ENCODE measurements around the gene LPAR1. TPM values are rescaled to one million over a fixed set of nuclear protein-coding genes. Genes with fewer than 3 reads are reported as not detected.

Gene LPAR1
- total RNA-seq, 2 donors from 2014 or later, result 5.0 to 5.9 TPM

DNA sequence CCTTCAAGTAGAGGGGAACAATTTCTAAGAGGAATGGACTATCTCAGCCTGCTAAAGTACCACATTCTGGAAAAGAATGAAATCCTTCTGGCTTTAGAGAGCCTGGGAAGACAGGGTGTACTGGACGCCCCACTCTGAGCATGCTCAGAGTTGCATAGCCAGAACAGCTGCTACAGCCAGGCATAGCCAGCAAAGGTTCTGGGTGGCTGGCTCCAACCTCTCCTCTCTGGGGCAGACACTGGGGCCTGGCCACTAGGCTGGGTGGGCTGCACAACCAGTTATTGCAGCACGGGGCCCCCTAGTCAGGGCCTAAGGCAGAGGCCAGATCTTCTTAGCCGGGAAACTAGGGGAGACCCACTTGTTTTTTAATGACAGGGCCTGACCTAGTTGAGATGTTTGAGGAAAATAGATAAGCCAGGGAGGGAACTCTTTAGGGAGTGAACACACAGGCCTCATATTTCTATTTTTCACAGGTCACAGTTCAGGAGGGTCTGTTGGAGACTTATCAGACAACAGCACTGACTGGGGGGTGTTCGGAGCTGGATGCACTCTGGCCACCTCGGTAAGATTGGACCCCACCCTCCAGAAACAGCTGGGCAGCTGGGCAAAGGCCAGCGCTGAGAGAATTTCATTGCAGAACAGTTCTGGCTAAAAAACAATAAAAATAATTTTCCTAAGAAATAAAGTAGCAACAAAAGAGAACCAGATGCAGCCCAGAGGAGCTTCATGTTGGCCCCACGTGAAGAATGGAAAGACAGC, 142.9 kb downstream of the LPAR1 start:
- peaks cover 11% of the 10 kb centered on the region for H3K9me3 Mint-ChIP-seq
- WGBS, 2 experiments (ENCODE audit: insufficient coverage in 1 of 2, insufficient read length in 1 of 2), result 86 to 92% methylated on average over 5 to 7 of the region's 7 CpGs
- H3K9me3 ChIP-seq (ENCODE audit: control insufficient read depth, low read length), result no peaks in the 10 kb centered on the region
- H3K4me1 Mint-ChIP-seq, result no peaks in the 10 kb centered on the region
- no peak overlapping the region for H3K4me3 Mint-ChIP-seq
- H3K27me3 Mint-ChIP-seq (ENCODE audit: insufficient read depth), result no peaks in the 10 kb centered on the region
- H3K4me1 ChIP-seq (ENCODE audit: control insufficient read depth, insufficient read depth, low read length), result no peaks in the 10 kb centered on the region
- no peak for DNase-seq
- no peak overlapping the region for H3K9ac ChIP-seq (ENCODE audit: extremely low read depth, low read length, poor library complexity, severe bottlenecking)
- H3K27me3 ChIP-seq (ENCODE audit: control insufficient read depth, insufficient read depth, low read length, poor library complexity, severe bottlenecking), result no peaks in the 10 kb centered on the region
- no peaks in the 10 kb centered on the region for H3K36me3 ChIP-seq (ENCODE audit: control insufficient read depth, insufficient read depth, low read length)
- H3K4me3 ChIP-seq (ENCODE audit: low read length), result no peak overlapping the region
- peaks cover 8% of the 10 kb centered on the region for H3K36me3 Mint-ChIP-seq (ENCODE audit: low read depth)
- TF ChIP-seq, protein P1, sequence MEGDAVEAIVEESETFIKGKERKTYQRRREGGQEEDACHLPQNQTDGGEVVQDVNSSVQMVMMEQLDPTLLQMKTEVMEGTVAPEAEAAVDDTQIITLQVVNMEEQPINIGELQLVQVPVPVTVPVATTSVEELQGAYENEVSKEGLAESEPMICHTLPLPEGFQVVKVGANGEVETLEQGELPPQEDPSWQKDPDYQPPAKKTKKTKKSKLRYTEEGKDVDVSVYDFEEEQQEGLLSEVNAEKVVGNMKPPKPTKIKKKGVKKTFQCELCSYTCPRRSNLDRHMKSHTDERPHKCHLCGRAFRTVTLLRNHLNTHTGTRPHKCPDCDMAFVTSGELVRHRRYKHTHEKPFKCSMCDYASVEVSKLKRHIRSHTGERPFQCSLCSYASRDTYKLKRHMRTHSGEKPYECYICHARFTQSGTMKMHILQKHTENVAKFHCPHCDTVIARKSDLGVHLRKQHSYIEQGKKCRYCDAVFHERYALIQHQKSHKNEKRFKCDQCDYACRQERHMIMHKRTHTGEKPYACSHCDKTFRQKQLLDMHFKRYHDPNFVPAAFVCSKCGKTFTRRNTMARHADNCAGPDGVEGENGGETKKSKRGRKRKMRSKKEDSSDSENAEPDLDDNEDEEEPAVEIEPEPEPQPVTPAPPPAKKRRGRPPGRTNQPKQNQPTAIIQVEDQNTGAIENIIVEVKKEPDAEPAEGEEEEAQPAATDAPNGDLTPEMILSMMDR (conservative IDR thresholded peaks at IDR 0.05), result no peak
- H3K27ac Mint-ChIP-seq, result no peak overlapping the region
- no peak overlapping the region for H3K27ac ChIP-seq (ENCODE audit: low read depth, low read length)

- peaks cover 8% of the 10 kb centered on the region for H3K36me3 Mint-ChIP-seq (ENCODE audit: low read depth)
- WGBS, 2 experiments (ENCODE audit: insufficient coverage in 1 of 2, insufficient read length in 1 of 2), result 80 to 92% methylated on average over 4 to 5 of the region's 5 CpGs
- no peaks in the 10 kb centered on the region for H3K27me3 Mint-ChIP-seq (ENCODE audit: insufficient read depth)
- TF ChIP-seq, protein P1 (conservative IDR thresholded peaks at IDR 0.05), result no peak
- H3K27me3 ChIP-seq (ENCODE audit: control insufficient read depth, insufficient read depth, low read length, poor library complexity, severe bottlenecking), result no peaks in the 10 kb centered on the region
- H3K9me3 Mint-ChIP-seq, result peaks cover 11% of the 10 kb centered on the region
- no peak overlapping the region for H3K27ac ChIP-seq (ENCODE audit: low read depth, low read length)
- DNase-seq, result no peak
- H3K4me3 Mint-ChIP-seq, result no peak overlapping the region
- no peaks in the 10 kb centered on the region for H3K36me3 ChIP-seq (ENCODE audit: control insufficient read depth, insufficient read depth, low read length)
- H3K4me3 ChIP-seq (ENCODE audit: low read length), result no peak overlapping the region
- H3K4me1 Mint-ChIP-seq, result no peaks in the 10 kb centered on the region
- H3K4me1 ChIP-seq (ENCODE audit: control insufficient read depth, insufficient read depth, low read length), result no peaks in the 10 kb centered on the region
- no peaks in the 10 kb centered on the region for H3K9me3 ChIP-seq (ENCODE audit: control insufficient read depth, low read length)
- no peak overlapping the region for H3K27ac Mint-ChIP-seq
- no peak overlapping the region for H3K9ac ChIP-seq (ENCODE audit: extremely low read depth, low read length, poor library complexity, severe bottlenecking)
These were observed 143.5 kb downstream of the LPAR1 start for GRCh38 chr9:110894731-110895130.

DNA sequence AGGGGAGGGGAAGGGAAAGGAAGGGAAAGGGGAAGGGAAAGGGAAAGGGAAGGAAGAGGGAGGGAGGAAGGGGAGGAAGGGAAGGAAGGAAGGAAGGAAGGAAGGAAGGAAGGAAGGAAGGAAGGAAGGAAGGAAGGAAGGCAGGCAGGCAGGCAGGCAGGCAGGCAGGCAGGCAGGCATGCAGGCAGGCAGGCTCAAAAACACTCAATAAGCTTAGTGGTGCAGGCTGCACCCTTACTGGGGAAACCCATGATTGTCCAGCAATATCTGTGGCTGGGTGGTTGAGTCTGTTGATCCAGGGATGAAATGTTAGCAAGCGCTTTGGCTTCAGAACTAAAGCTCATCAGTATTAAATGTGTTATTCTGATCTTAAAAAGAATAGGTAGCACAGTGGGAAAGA, 145.6 kb downstream of the LPAR1 start:
- TF ChIP-seq, protein P1 (conservative IDR thresholded peaks at IDR 0.05), result no peak
- no peak overlapping the region for H3K4me3 Mint-ChIP-seq
- H3K4me1 Mint-ChIP-seq, result no peaks in the 10 kb centered on the region
- H3K36me3 Mint-ChIP-seq (ENCODE audit: low read depth), result peaks cover 8% of the 10 kb centered on the region
- H3K4me3 ChIP-seq (ENCODE audit: low read length), result no peak overlapping the region
- no peaks in the 10 kb centered on the region for H3K9me3 ChIP-seq (ENCODE audit: control insufficient read depth, low read length)
- no peak for DNase-seq
- H3K27me3 ChIP-seq (ENCODE audit: control insufficient read depth, insufficient read depth, low read length, poor library complexity, severe bottlenecking), result no peaks in the 10 kb centered on the region
- no peaks in the 10 kb centered on the region for H3K4me1 ChIP-seq (ENCODE audit: control insufficient read depth, insufficient read depth, low read length)
- WGBS, 2 experiments (ENCODE audit: insufficient coverage in 1 of 2, insufficient read length in 1 of 2), result 94% methylated on average over 1 of the region's 1 CpG; no CpG with 5 or more reads in 1 of the 2 experiments
- H3K36me3 ChIP-seq (ENCODE audit: control insufficient read depth, insufficient read depth, low read length), result no peaks in the 10 kb centered on the region
- H3K9me3 Mint-ChIP-seq, result peaks cover 11% of the 10 kb centered on the region
- no peak overlapping the region for H3K27ac Mint-ChIP-seq
- no peak overlapping the region for H3K27ac ChIP-seq (ENCODE audit: low read depth, low read length)
- H3K9ac ChIP-seq (ENCODE audit: extremely low read depth, low read length, poor library complexity, severe bottlenecking), result no peak overlapping the region
- no peaks in the 10 kb centered on the region for H3K27me3 Mint-ChIP-seq (ENCODE audit: insufficient read depth)

Data from endodermal cell (in vitro differentiated cells).